HG03039 (cell line): ENCODE data around the gene TBC1D22A.

Experiments
- ATAC-seq: cut with Tn5 transposase; IDR thresholded peaks from one replicate; pipeline ENCODE4 v1.9.1; 2021; ENCODE audit warnings: mild to moderate bottlenecking, moderate library complexity; ENCODE audit not compliant: unreplicated experiment

The TBC1D22A gene

DNA sequence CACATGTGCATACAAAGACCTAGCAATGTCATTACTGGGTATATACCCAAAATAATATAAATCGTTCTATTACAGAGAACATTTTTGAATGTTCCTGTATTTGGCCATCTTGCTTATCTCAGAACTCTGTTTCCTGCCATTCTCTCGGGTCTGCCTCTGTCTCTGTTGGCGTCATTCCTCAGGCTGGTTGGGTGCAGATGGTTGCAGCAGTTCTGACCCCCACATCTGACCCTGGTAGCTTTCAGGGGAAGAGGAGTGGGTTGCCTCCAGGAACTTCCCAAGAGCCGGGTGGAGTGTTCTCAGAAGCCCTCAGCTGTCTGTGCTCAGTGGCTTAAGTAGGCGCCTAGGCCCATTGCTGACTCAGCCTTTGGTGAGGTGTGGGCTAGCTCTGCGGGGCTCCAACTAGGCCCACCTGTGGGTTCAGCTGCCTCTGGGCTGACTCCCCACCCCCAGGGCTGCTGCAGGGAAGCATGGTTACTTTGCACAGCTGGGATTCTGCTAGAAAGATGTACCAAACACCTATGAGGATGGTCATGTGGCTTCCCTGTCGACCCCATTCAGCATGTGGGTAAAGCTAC lies 114.0 kb downstream of the TBC1D22A start:
- no peak for ATAC-seq

DNA sequence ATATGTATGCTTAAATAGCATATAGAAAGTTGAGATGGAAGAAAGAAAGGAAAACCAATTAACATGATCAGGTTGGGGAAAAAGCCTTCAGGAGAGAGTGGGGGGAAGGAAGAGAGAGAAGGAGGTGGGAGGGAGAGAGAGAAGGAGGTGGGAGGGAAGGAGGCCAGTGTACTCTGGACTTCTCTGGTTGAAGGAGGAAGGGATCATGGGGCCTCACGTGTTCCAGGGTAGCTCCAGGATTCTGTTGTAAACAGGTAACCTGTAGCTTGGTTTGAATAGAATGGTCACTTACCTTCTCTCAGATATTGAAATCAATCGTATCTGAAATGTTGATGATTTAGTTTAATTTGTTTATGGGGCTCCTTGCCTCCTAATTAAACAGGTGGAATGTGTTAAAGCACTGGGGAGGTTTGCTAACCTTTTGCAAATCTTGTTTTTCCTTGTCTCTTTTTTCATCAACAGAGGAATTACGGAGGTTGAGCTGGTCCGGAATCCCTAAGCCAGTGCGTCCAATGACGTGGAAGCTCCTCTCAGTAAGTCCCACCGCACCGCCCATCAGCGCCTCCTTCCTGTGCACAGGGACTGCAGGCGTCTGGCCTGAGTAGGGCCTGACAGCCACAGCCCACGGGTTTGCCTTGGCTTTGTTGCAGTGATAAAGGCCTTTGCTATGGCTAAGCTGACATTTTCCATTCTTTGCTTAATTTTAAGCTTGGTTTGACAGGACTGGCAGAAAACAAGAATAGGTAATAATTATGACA lies 115.9 kb downstream of the TBC1D22A start:
- ATAC-seq = no peak

DNA sequence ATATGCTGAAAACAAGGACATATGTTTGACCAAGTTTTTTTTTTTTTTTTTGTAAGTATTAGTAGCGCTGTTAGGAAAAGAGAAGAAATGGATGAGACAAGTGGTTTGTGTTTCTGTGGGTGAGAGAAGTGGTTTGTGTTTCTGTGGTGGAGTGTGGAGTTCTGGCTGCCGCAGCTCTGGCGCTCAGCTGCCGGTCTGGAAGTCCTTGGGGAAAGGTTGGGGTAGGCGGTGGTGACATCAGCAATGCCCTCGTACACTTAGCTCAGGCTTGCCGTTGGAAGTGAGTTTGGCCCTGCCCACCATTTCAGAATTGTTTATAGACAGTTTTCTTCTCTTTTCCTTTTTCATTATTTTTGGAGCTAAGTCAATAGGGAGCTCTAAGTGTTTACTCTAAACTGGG lies 116.6 kb downstream of the TBC1D22A start:
- ATAC-seq = no peak

DNA sequence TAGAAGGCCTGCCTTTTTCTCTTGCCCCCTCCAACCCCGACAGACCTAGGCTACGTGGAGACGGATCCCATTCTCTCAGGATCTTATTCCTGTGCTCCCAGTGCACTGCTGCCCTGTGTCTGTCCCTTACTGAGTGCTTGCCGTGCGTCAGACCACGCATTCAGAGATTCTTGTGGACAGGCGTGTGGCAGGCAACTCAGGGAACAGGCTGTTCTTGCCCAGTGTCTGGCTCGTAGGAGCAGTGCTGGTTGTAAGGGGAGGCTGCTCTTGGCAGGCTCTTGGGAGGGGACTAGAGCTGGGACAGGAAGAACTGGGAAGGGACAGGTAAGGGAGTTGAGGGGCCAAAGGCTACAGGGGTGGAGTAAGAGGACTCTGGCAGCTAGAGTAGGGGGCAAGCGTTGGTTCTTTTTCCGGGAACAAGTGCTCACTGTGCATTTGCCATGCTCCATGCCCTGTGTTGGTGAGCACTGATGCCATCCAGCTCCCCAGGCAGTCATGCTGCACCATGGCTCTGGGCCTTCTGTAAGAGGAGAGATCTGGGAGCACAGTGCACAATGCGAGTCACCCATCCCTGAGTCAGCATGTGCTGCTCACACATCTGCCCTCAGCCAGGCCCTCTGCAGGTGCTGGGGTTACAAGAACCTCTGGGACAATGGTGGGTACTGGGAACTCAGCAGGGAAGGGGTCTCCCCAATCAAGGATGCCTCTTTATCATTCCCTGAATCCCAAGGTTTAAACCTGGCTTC lies 119.1 kb downstream of the TBC1D22A start:
- ATAC-seq = no peak

DNA sequence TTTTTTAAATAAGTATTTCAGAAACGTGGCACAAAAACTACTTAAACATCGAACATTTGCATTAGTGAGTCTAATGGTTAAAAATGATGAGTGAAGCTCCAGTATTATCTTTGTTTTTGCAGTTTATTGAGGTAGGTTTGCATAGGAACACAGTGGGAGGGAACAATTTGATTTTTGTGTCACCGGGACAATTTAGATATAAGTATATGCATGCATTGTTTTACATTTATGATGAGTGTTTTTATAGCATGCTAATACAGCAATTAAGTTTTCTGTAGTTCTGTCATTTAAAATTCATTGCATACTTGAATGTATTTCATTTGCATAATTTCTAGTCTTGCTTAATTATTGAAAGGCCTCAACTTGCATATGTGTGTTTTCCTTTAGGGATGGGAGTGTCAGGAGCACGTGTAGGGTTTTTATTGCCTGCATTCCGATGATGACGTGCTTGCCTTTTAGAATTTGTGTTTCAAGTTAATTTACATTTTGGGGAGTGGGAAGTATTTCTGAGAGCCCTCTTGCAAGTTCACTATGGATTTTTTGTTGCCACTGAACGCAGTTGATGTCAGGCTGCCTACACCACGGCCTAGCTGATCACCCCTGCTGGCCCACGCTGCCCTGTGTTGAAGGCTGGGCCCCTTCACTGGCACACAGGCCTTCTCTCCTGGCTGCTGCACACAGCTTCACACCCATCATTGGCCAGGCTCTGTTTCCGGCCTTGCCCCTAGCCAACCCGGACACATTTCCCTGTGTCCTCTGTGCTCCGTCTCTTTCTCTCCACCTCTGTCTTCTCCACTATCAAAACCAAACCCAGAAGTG lies 120.9 kb downstream of the TBC1D22A start:
- ATAC-seq = no peak

DNA sequence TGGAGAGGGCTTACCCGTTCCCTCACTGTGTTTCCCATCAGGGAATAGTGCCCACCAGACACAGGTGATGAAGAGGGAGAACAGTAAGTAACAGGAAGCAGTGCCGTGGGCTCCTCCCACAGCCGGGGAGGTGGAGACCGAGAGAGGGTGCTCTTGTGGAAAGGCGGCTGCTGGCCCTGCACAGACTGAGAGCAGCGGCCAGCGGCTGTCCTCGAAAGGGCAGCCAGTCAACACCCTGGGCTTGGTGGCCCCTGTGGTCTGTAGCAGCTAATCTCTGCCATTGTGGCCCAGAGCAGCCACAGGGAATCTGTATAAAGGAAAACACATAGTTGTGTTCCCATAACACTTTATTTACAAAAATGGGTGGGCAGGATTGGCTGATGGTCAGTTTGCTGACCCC lies 121.9 kb downstream of the TBC1D22A start:
- no peak for ATAC-seq

DNA sequence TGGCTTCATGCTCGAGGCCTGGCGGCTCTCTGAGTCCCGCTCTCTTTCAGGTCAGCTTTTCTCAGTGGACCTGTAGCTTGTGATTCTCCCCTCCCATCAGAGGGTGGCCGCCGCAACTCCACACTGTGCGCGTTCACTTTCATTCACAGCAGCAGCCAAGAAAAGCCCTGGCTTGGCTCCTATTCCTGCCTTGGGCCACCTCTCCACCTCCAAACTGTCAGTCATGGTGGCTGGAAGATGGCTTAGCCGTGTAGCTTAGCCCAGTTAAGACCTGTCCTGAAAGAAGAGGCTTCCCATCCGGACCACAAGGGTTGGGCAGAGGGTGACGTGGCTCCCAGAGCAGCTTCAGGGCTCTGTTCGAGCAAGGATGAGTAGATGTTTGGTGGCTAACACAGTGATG lies 125.5 kb downstream of the TBC1D22A start:
- no peak for ATAC-seq

DNA sequence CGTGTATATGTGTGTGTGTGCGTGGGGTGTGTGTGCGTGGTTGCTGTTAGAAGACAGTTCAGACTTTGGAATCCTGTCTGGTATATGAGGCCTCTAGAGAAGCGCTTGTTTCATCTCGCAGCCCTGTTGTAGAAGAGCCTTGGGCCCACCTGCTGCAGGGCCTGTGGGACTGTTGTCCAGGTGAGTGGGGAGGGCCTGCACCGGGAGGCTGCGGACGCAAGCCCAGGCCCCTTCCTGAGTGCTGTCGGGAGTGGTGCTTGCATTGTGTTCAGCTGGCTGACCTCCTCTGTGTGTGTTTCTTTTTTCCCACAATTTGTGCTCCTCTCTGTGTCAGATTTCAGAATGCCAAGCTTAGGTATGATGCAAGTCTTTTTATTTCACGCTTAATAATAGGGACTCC lies 128.4 kb downstream of the TBC1D22A start:
- ATAC-seq = no peak

DNA sequence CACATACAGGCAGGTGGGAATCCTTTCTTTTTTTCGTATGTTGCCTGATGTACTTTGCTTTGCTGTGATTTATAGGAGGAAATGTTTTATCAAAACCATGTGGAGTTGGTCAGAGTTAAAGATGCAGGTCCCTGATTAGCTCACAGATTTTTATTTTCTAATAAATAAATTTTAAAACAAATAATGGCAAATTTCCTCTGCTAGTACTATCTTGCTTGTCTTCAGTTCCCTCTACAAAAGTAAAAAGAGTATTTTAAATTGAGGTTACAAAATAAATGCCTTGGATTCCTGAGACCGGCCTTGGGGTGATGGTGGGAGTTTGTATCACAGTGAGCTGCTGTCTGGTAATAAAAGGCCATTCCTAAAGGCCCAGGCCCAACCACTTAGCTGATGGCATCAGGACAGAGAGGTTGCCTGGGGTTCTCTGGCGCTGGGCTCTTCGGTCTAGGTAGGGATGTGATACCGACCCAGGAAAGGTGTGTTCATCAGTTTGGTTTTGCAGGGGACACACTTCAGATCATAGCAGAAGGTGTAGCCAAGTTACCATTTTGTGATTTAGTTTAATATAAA lies 129.0 kb downstream of the TBC1D22A start:
- ATAC-seq = no peak

DNA sequence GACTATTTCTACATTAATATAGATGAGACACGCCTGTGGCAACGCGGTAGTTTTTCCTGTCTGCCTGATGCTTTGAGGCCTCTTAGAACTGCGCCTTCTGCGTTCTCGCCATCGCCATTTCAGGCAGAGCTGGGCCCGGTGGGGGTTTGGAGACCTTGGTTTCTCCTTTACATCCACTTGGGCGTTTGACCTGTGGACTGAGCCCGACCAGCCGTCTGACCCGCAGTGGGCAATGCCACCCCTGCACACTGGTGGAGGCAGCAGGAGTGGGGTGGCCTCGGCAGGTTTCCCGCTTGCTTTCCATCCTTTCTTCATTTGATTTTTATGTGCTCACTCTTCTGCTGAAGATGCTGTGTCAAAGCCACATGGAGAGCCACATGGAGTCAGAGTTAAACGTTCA lies 130.4 kb downstream of the TBC1D22A start:
- ATAC-seq = no peak

DNA sequence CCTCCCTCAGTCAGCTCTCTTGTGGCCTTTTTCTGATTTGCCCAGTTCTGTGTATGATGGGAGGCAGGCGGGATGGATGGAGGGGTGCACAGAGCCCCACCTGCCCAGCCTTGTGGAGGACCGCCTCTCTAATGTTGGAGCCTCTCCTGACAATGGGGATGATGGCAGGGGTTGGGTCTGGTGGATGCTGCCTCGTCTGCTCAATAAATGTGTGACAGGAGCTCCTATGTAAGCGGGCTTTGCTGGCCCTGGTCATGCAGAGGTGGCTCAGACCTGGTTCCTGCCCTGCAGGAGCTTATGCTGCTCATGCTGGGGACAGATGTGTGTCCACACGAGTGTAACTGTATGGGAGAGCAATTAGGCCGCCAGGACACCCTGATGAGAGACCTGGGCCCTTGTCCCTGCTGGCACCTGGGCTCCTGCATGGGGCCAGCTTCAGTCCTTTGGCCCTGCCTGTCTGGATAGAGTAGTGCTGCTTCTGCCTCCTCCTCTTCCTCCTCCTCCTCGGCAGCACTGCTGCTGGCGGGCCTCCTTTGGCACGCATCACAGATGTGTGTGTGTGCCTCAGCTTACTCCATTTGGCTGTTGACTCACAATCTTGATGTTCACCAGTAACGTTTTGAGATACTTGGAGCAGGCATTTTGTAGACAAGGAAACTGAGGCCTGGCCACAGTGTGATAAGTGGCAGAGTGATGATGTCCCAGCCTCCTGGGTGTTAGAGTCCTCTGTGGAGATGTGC lies 131.0 kb downstream of the TBC1D22A start:
- no peak for ATAC-seq

DNA sequence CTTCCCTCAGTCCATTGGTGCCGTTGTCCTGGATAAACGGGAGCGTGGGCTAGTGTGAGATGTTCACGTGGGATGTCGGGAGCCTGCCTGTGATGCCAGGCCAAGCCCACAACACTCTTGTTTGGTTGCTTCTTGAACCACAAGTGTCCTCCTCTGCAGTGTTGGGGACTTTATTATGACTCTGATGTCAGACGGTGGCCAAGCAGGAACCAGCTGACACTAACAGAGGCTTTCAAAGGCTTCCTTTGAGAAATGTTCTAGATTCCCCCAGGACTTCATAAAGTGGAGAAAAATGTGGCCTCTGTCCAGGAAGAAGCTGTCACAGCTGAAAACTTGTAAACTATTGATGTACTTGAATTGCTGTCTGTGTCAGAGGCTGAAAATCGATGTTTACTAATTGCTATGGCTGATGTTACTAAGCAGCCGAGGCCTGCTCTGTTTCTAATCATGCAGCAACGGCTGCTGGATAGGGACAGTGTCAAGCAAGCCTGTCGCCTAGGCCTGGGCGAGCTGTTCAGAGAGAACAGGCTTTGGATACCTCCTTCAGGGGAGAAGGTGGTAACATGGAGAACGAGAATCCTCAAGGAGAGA lies 131.7 kb downstream of the TBC1D22A start:
- no peak for ATAC-seq

DNA sequence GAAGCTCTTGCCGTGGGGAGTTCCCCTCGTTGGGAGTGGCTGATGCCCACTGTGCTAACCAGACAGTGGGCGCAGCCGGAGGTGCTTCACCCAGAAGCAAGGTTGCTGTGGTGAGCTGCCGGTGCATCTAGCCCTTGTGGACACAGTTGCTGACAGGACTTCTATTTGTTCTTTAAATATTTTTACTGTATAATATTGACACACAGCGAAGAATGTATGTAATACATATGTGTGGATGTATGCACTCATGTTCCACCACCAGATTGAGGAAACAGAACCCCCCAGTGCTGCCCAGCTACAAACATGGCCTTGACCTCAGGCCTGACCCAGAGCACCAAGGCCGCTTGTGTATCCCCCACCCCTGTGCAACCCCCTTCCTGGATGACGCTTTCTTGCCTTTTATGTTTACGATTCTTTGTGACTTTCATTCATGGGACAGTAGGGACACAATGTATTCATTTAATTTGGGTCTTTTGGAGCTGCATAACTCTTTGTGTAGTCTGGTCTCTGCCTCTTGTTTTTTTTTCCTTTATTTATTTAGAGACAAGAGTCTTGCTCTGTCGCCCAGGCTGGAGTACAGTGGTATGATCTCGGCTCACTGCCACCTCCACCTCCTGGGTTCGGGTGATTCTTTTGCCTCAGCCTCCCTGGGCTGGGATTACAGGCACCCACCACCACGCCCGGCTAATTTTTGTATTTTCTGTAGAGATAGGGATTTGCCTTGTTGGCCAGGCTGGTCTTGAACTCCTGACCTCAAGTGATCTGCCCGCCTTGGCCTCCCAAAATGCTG lies 132.6 kb downstream of the TBC1D22A start:
- ATAC-seq = no peak

DNA sequence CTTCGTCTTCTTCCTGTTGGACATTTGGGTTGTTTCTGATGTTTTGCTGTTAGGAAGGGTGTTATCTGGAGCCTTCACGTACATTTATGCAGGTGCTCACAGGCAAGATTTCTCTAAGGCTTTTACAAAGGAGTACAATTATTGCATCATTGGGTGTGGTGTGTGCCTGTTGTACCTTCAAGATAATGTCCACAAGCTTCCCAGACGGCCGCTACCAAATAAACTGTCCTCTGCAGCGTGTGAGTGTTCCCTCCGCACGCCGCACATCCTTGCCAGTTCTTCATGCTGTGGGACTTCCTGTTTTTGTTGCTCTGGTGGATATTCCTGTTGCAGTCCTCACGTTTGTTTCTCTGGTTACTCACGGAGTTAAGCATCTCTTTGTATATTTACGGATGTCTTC lies 133.3 kb downstream of the TBC1D22A start:
- ATAC-seq = no peak

DNA sequence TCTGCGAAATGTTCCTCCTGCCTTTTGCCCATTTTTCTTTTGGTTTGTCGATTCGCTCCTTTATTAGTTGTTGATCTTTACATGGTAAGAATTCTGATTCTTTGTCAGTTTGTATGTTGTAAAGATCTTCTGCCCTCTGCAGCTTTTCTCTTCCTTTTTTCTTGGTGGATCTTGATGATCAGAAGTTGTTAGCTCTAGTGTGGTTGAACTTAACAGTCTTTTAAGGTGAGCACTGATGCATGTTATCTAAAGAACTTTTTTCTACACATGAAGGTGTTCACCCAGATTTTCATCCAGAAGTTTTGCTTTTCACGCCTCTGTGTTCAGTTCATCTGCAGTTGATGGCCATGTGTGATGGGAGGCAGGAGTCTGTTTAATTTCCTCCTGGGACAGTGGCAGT lies 133.7 kb downstream of the TBC1D22A start:
- no peak for ATAC-seq

DNA sequence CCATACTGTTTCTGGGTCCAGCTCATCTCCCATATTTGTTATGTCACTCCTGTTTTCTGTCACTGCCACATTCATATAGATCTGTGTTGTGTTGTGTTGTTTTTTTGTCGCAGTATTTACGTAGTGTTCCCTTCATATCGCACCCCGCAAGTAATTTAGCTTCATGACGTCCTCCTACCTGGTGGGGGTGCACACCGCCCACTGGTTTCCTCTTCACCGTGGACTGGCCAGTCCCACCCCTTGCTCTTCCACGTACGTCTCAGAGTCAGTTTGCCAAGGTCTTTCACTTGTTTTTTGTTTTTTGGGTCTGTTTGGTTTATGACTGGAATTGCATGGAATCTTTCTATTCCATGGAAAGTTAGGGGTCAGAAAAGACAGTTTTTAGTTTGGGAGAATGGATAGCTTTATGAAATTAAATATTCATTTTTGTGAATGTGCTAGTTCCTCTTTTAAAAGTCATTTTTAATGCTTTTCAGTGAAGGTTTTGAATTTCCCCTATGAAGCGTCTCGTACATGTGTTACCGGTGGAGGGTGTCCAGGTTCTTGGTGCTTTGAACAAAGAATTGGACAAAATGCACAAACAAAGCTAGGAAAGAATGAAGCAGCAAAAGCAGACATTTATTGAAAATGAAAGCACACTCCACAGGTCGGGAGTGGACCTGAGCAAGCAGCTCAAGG lies 134.3 kb downstream of the TBC1D22A start:
- ATAC-seq = no peak

DNA sequence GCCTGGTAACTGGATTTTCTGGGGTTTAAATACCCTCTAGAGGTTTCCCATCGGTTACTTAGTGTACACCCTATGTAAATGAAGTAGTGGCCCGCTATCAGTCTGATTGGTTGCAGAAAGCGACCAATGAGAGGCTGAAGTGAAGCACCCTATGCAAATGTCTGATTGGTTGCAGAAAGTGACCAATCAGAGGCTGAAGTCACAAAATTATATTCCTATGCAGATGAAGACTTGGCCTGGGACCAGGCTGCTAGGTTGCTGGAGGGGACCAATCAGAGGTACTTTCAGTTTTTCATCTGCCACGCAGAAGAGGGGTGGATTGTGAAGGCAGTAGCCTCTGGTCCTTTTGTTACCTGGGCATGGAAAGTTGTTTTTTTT lies 134.8 kb downstream of the TBC1D22A start:
- ATAC-seq = no peak

DNA sequence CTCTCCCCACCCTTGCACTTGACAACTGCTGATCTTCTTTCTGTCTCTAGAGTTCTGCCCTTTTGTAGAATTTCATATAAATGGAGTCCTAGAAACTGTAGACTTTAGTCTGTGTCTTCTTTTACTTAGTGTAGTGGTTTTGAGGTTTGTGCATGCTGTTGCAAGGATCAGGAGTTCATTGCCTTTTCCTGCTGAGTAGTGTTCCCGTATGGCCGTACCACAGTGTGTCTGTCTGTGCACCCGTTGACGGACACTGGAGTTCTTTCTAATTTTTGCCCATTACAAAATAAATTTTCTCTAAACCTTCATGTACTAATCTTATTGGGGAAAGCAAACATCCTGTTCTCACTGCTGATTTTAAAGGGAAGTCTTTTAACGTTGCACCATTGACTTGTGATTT lies 138.1 kb downstream of the TBC1D22A start:
- no peak for ATAC-seq

DNA sequence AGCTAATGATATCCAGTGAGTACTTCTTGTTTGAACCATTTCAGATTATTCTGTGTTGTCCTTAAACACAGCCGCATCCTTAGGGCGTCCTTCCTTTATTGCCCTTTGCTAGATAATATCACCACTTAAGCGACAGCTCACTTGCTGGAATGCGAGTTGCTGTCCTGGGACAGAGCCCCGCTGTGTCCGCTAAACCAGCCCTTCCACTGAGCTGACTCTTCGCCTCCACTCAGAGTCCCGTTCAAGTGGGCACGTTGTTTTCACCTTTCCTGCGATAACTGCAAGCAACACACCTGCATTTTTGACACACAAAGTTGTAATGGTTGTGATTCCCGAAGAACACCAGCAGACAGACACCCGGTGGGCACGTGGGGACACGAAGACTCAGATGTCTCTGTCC lies 140.0 kb downstream of the TBC1D22A start:
- no peak for ATAC-seq
